ENCODE measurements around the gene TCEAL3.

The TCEAL3 gene

GRCh38 chrX:103626855-103627254, 19.1 kb downstream of the TCEAL3 start:
- no peak overlapping the region for H3K4me3 ChIP-seq (replicated peaks; ENCODE audit: insufficient read depth, low read length)
- H3K27me3 ChIP-seq (ENCODE audit: insufficient read depth, poor library complexity, severe bottlenecking), result peaks cover 19% of the 10 kb centered on the region
- TF ChIP-seq, protein P1, sequence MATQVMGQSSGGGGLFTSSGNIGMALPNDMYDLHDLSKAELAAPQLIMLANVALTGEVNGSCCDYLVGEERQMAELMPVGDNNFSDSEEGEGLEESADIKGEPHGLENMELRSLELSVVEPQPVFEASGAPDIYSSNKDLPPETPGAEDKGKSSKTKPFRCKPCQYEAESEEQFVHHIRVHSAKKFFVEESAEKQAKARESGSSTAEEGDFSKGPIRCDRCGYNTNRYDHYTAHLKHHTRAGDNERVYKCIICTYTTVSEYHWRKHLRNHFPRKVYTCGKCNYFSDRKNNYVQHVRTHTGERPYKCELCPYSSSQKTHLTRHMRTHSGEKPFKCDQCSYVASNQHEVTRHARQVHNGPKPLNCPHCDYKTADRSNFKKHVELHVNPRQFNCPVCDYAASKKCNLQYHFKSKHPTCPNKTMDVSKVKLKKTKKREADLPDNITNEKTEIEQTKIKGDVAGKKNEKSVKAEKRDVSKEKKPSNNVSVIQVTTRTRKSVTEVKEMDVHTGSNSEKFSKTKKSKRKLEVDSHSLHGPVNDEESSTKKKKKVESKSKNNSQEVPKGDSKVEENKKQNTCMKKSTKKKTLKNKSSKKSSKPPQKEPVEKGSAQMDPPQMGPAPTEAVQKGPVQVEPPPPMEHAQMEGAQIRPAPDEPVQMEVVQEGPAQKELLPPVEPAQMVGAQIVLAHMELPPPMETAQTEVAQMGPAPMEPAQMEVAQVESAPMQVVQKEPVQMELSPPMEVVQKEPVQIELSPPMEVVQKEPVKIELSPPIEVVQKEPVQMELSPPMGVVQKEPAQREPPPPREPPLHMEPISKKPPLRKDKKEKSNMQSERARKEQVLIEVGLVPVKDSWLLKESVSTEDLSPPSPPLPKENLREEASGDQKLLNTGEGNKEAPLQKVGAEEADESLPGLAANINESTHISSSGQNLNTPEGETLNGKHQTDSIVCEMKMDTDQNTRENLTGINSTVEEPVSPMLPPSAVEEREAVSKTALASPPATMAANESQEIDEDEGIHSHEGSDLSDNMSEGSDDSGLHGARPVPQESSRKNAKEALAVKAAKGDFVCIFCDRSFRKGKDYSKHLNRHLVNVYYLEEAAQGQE (IDR thresholded peaks at IDR 0.05; ENCODE audit: insufficient replicate concordance, low read depth), result no peak
- TF ChIP-seq, protein P2, sequence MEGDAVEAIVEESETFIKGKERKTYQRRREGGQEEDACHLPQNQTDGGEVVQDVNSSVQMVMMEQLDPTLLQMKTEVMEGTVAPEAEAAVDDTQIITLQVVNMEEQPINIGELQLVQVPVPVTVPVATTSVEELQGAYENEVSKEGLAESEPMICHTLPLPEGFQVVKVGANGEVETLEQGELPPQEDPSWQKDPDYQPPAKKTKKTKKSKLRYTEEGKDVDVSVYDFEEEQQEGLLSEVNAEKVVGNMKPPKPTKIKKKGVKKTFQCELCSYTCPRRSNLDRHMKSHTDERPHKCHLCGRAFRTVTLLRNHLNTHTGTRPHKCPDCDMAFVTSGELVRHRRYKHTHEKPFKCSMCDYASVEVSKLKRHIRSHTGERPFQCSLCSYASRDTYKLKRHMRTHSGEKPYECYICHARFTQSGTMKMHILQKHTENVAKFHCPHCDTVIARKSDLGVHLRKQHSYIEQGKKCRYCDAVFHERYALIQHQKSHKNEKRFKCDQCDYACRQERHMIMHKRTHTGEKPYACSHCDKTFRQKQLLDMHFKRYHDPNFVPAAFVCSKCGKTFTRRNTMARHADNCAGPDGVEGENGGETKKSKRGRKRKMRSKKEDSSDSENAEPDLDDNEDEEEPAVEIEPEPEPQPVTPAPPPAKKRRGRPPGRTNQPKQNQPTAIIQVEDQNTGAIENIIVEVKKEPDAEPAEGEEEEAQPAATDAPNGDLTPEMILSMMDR (IDR thresholded peaks at IDR 0.05; ENCODE audit: insufficient read depth, low read length), result no peak
- no peak for TF ChIP-seq SPI1 (IDR thresholded peaks at IDR 0.05; ENCODE audit: borderline replicate concordance, low read depth)
- no peak for TF ChIP-seq GABPA (IDR thresholded peaks at IDR 0.05; ENCODE audit: low read depth)
- no peak for TF ChIP-seq POLR2AphosphoS5 (IDR thresholded peaks at IDR 0.05; ENCODE audit: low read depth)
- H3K27ac ChIP-seq (replicated peaks), result no peak overlapping the region
- no peak for DNase-seq (ENCODE audit: low read depth in 1 of 2, low spot score in 1 of 2)

DNA sequence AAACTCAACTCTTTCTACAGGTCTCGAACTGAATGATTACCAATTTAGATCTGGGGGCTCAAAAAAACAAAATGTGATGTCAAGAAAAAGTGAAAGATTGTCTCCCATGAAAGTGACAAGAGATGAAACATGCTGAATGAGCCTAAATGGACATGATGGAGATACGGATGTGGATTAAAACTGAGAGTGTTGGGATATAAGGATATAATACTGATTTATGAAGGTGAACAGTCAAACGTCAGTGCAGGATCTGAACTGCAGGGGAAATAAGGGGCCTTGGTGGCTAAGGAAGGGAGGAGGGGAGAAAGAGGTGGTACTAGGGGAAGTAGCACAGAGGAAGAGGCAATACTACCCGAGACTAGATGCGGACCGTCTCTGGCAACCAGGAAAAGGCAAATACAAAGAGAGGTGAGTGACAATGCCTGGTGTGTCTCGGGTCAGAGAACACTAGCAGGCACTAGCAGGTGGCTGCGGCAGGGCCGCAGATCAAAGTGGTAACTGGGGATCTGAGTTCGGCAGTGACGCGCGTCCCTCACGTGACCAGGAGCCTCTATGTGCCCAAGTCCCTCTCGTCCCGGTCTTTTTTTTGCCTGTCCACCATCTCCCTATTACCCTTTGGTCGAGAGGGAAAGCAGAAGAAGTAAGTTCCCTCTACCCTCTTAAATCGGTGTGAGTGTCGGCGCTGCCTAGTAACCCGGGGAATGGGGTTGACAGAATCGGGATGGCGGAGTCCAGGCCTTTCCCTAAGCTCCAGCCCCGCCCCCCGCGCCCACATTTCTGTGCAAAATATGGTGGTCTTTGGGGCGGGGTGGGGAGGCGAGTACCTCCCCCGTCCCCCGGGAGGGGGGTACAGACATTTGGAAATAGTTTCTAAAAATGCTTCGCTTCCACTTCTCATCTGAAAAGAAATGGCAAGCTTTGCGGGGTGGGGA, 20.9 kb downstream of the TCEAL3 start, which contains the start of gene TCEAL1:
Gene TCEAL1, plus strand, starts transcription at position 590 of the 932 bp plus-strand sequence. CDS start 942 bp downstream, outside the sequence.
- no peak for DNase-seq (ENCODE audit: low read depth in 1 of 2, low spot score in 1 of 2)
- no peak for TF ChIP-seq GABPA (IDR thresholded peaks at IDR 0.05; ENCODE audit: low read depth)
- TF ChIP-seq POLR2AphosphoS5 (IDR thresholded peaks at IDR 0.05; ENCODE audit: low read depth), result no peak
- no peak for TF ChIP-seq SPI1 (IDR thresholded peaks at IDR 0.05; ENCODE audit: borderline replicate concordance, low read depth)
- TF ChIP-seq, protein P2 (IDR thresholded peaks at IDR 0.05; ENCODE audit: insufficient read depth, low read length), result no peak
- TF ChIP-seq, protein P1 (IDR thresholded peaks at IDR 0.05; ENCODE audit: insufficient replicate concordance, low read depth), result no peak
- no peak within 1 kb of the TSS for H3K27ac ChIP-seq (replicated peaks)
- peak within 1 kb of the TSS; percentile 30 for H3K4me3 ChIP-seq (replicated peaks; ENCODE audit: insufficient read depth, low read length)
- peaks cover 19% of the 10 kb centered on the region for H3K27me3 ChIP-seq (ENCODE audit: insufficient read depth, poor library complexity, severe bottlenecking)

GRCh38 chrX:103629318-103630170, 21.8 kb downstream of the TCEAL3 start:
- Histone ChIP-seq H3K4me3 (replicated peaks; ENCODE audit: insufficient read depth, low read length) (peak overlapping the region; percentile 30), H3K27ac (replicated peaks) (no peak overlapping the region), H3K27me3 (ENCODE audit: insufficient read depth, poor library complexity, severe bottlenecking) (peaks cover 19% of the 10 kb centered on the region)
- DNase-seq (ENCODE audit: low read depth in 1 of 2, low spot score in 1 of 2), result no peak
- TF ChIP-seq SPI1 (IDR thresholded peaks at IDR 0.05; ENCODE audit: borderline replicate concordance, low read depth) (no peak), GABPA (IDR thresholded peaks at IDR 0.05; ENCODE audit: low read depth) (no peak)
- TF ChIP-seq, protein P2 (IDR thresholded peaks at IDR 0.05; ENCODE audit: insufficient read depth, low read length), result no peak
